OCI-M2 (cell line): ENCODE results near the gene PI4K2A.

ENCODE experiments used
- DNase-seq: peaks from one replicate; lab custom pipeline; 2025; ENCODE audit not compliant: unreplicated experiment; lab: John Stamatoyannopoulos, UW

Gene PI4K2A

GRCh38 chr10:97724341-97724941, 84.0 kb downstream of the PI4K2A start:
- DNase-seq, result no peak
